GM19467 (cell line): ENCODE results near the gene COL27A1.

ENCODE experiments used
- ATAC-seq: cut with Tn5 transposase; IDR thresholded peaks from one replicate; pipeline ENCODE4 v1.9.1; 2021; ENCODE audit warnings: mild to moderate bottlenecking, moderate library complexity; ENCODE audit not compliant: unreplicated experiment

COL27A1 gene

DNA sequence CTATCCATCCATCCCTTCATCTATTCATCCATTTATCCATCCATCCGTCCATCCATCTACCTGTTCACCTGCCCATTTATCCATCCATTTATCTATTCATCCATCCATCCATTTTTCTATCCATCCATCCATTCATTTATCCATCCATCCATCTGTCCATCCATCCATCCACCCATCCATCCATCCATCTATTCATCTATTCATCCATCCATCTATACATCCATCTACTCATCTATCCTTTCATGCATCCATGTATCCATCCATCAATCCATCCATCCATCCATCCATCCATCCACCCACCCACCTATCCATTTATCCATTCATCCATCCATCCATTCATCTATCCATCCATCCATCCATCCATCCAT is 10.8 kb downstream of the COL27A1 start:
- no peak for ATAC-seq

DNA sequence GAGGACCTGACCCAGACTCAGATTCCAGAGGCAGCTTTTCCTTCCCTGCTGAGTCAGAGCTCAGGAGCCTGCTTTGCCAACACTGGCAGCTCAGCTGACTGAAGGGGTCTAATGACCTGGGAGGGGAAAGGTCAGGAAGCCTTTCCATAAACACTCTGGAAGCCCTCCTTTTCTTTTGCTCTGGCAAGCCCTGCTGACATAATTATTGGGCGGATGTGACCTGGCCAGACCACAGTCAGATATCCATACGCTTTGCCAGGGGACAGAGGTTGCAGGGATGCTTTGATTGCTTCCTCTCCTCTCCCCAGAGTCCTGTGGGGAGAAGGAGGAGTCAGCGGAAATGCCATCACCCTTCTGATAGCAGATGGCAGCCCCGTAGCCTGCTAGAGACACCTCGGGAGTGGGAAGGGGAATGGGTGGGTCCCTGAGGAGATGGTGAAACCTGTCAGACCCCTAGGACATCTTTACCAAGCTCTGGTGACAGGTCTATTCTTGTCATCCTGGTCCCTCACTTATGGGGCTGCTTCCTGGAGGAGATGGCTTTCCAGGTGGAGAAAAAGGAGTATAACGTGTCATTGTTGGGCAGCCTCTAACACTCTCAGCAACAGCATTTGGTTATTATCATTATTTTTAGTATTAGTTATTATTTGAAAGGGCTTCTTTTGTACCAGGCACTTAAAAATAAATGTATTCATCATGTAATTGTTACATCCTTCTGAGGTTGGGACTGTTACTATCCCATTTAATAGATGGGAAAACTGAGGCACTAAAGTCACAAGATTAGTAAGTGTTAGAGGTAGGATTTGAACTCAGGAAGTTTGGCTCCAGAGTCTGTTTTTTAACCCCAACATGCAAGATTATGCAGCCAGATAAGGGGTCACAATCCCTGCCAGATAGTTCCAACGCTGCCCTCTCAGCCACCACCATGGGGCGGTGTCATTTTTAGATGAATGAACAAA is 11.6 kb downstream of the COL27A1 start:
- ATAC-seq: no peak

DNA sequence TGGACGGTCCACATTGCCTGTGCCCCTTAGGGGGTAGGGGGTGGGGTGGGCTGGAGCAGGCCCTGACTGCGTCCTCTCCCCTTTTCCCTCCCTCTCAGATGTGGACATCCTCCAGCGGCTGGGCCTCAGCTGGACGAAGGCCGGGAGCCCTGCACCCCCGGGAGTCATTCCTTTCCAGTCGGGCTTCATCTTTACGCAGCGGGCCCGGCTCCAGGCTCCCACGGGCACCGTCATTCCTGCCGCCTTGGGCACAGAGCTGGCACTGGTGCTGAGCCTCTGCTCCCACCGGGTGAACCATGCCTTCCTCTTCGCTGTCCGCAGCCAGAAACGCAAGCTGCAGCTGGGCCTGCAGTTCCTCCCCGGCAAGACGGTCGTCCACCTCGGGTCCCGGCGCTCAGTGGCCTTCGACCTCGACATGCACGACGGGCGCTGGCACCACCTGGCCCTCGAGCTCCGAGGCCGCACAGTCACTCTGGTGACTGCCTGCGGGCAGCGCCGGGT is 12.3 kb downstream of the COL27A1 start:
- no peak for ATAC-seq

DNA sequence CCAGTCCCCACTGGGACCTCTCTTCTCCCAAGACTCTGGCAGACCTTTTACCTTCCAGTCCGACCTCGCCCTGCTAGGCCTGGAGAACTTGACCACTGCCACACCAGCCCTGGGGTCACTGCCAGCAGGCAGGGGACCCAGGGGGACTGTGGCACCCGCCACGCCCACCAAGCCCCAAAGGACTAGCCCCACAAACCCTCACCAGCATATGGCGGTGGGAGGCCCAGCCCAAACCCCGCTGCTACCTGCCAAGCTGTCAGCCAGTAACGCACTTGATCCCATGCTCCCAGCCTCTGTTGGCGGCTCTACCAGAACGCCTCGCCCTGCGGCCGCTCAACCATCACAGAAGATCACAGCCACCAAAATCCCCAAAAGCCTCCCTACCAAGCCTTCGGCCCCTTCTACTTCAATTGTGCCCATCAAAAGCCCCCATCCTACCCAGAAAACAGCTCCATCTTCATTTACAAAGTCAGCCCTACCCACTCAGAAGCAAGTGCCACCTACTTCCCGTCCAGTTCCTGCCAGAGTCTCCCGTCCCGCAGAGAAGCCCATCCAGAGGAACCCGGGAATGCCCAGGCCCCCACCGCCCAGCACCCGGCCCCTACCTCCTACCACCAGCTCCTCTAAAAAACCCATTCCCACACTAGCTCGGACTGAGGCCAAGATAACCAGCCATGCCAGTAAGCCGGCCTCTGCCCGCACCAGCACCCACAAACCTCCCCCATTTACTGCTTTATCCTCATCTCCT is 13.1 kb downstream of the COL27A1 start:
- ATAC-seq: no peak

DNA sequence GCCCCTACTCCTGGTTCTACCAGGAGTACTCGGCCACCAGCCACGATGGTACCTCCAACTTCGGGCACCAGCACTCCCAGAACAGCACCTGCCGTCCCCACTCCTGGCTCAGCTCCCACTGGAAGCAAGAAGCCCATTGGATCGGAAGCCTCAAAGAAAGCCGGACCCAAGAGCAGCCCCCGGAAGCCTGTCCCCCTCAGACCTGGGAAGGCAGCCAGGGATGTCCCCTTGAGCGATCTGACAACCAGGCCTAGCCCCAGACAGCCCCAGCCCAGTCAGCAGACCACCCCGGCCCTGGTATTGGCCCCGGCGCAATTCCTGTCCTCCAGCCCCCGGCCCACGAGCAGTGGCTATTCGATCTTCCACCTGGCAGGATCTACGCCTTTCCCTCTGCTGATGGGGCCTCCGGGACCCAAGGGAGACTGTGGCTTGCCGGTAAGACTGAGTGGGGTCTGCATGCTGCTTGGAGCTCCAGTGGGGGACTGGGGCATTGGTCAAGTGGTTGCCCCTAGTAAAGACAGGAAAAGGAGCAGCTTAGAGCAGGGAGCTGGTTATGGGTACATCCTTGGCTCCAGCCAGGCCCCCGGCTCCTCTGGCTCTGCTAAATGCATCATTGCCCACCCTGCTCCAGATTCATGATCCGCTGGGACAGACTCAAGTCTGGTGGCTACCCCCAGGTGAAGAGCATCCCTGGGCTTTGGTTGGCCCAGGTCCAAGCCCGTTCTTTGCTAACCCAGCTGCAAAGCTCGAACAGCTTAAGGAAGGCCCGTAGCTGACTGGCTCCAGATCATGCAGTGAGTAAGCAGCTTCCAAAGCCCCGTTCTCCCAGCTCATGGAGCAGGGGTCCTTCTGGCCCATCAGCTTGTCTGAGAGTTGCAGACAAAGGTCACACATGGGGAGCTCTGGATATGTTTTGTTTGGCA is 14.0 kb downstream of the COL27A1 start:
- no peak for ATAC-seq

DNA sequence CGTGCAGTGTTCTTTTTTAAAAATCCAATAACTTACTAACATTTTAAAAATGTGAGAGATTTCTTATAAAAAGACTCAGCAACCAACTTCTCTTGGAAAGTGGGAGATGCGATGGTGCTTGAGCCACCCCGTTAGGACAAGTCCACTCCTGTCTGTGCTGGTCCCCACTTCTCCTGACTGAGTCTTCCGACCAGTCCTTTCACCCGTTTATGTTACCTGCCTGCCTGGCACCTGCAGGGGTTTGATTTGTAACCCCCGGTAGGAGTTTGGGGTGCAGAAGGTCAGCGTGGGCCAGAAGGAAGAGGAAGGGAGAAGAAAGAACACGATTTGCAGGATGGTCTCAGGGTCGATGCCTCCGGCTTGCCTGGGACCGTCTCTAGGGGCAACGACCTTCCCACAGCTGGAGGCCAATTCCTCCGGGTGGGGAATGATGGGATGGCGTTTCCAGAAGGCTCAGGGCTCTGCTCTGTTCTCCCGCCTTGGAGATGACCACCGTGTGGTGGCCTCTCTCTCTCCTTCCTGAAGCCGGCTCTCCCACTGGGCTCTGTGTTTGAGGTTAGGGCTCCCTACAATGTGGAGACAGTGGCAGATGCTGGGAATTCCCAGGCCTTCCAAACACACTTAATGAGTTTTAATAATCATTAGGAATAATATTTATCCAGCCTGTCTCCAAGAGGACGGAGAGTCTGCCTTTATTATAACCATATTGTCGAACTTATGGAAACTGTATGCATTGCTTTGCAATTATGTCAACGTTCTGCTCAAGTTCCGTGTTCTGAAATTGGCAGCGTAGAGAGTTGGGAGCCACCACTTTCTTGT is 14.8 kb downstream of the COL27A1 start:
- no peak for ATAC-seq

DNA sequence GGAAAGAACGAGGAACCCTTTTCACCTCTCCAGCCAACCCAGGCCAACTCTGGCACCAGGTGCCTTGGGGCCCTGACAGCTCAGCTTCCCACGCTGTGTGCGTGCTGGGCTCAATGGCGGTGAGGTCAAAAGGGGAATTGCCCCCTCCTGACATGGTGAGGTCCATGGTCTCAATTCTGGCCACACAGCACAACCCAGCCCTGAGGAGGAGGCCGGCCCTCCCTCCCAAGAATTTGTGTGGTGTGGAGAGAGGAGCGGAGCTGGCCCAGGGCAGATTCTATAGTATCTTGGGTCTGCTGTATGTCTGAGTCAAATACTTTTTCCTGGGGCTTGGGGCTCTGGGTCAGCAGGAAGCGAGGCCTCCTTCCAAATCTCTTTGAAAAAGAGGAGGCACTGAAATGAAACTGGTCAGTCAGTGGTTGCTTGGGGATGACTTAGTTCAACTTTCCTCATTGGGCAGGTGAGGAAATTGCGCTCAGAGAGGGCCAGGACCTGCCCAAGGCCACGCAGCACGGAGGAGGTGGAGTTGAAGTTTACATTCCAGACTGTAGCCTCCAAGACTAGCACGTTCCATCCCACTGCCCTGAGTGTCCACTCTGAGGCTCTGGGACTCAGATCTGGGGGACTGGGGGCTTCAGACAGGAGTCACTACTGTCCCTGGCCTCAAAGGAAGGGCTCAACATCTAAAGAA is 15.6 kb downstream of the COL27A1 start:
- ATAC-seq: no peak

DNA sequence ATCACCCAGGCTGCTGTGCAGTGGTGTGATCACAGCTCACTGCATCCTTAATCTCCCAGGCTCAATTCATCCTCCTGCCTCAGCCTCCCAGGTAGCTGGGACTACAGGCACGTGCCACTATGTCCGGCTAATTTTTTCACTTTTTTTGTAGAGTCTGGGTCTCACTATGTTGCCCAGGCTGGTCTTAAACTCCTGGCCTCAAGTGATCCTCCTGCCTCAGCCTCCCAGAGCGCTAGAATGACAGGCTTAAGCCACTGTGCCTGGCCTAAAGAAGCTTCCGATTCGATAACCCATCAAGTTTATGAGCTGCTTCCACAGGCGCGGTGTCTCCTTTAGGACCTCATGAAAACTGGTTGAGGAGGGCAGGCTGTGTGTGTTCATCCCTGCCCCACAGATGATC is 16.2 kb downstream of the COL27A1 start:
- ATAC-seq: no peak

DNA sequence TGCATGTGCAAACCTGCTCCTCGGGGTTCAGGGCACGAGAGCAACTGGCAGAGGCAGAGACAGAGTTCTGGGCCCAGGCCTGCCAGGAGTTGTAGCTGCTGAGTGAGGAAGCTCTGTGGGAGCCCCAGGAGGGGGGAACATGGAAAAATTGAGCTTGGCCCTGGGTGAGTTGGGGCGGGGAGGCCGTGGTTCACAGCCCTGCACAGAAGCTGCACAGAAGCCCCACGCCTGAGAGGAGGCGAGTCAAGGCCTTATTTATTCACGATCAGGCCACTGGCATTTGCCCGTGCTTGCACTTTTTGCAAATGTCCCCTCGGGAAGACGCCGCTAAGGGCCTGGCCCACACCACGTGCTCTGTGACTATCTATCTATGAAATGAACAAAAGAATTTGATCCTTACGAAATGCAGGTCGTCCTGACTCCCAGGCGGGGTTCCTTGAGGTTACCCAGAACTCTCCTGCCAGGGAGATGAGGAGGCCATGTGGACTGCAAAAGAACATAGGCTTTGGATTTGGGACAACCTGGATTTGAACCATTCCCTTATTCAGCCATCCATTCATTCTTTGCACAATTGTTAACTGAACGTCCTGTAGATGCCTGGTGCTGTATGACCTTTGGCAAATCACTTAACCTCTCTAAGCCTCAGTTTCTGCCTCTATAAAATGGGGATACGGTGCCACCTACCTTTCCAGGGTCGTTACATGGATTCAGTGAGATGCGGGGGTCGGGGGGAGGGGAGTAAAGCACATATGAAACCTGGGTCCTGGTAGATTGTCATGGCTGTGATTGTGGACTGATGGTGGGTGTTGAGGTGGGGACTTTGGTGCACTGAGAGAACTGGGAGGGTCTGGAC is 17.9 kb downstream of the COL27A1 start:
- no peak for ATAC-seq

DNA sequence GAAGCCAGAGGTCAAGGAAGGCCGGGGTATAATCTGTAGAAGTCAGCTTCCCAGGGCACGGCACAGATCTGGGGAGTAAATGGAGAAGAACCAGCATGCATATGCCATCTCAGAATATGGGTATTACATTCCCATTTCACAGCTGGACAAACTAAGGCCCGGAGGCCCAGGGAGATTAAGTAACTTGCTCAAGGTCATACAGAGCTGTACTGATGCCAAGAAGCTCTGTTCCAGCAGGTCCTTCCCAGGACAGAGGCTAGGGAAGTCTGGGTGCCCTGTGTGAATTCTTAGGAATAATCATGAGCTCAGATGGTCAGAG is 19.2 kb downstream of the COL27A1 start:
- no peak for ATAC-seq

DNA sequence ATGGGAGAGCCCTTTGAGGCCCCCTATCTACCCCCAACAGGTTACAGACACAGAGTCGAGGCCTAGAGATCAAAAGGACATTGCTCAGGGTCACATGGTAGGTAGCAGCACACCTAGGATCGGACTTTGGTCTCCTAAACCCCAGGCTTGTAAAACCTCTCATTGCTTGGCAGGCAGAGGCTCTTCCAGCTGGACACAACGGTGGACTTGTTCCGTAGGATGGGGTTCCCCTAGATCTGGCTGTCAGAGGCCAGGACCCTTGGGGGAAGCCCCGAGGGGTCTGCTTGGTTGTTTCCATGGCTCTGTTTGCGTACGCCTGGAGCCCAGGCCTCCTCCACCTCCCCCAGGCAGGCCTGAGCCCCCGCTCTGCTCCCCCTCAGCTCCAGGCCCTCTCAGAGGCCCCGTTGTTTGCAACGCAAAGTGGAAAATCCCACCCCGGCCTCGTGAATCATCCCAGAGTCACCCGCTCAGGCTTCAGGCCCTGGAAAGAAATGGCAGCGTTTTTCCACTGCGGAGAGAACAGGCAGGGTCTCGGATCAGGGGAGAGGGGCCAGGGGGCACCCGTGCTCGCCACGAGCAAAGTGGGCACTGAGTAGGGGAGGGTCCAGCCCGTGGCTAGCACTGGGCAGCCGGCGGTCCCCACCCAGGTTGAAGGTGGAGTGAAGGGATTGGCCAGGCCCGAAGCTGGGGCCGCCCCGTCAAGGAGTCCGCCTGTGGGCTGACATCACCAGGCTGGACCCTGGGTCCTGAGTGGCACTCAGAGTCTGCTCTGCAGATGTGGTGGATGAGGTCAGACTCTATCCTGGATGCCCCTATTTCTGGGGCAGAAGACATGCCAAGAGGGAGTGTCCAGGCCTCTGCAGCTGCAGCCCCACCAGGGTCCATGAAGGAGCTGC is 19.8 kb downstream of the COL27A1 start:
- ATAC-seq: no peak

DNA sequence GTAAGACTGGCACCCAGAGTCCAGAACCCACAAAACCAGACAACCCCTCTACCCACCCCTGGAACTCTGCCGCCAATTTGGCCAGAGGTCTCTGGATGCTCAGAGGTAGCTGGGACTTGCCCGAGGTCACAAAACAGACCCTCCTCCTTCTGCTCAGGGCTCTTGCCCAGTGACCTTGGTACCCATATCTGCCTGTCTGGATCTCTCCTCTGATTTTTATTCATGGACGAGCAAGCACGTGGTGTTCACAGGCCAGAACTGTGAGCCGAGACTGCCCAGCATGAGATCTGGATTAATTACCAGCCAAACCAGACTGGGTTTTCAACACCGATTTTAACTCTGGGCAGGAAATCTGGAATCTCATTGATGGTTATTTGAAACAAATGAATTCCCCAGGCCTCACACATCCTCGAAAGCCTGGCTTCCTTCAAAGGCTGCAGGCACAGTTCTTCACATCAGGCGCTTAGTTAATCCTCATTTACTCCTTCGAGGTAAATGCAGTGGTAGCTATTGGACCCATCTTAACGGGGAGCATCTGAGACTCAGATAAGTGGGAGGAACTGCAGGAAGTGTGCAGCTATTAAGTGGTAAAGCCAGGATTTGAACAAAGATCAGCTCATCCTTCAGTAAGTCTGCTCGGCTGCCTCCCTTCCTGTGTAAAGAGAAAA is 21.4 kb downstream of the COL27A1 start:
- no peak for ATAC-seq

DNA sequence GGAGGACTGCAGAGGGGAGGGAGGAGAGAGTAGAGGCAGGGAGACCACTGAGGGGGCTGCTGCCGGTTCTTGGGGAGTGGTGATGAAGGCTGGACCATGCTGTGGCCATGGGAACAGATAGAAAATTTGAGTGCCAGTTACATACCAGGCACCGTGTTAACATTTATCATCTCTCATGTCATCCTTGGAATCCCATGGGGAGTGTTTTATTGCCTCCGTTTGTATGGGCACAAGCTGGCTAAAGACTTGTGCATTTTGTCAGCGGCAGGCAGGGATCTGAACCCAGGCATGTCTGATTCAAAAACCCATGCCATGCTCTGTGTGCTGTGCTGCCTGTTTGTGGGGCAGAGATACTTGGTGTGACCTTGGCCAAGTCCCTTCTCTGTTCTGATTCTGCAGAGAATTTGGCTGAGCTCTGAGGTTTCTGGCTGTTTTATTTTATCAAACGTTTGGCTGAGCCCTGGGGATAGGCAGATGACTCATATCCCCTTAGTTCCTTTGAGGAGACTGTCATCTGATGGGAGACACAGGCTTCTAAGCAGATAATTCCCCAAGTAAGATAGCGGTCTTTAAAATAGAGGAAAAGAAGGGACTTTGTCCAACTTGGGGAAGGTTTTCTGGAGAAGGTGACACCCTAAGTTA is 22.2 kb downstream of the COL27A1 start:
- ATAC-seq: no peak

DNA sequence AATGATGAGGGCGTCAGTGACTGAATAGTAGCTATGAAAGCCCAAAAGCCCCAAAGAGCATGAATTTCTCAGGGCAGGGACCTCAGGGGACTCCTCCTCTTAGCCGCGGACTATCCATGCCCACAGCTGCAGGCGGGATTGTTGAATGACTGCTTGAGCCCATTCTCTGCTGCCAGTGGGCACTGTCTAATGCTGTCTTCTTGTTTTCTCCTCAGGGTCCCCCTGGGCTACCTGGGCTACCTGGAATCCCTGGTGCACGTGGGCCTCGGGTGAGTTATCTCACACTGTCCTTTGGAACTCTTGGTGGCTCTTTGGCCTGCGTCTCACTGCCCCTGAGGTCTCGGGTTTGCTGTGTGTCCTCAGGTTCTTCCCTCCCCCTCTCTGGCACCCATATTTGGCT is 22.7 kb downstream of the COL27A1 start:
- no peak for ATAC-seq

DNA sequence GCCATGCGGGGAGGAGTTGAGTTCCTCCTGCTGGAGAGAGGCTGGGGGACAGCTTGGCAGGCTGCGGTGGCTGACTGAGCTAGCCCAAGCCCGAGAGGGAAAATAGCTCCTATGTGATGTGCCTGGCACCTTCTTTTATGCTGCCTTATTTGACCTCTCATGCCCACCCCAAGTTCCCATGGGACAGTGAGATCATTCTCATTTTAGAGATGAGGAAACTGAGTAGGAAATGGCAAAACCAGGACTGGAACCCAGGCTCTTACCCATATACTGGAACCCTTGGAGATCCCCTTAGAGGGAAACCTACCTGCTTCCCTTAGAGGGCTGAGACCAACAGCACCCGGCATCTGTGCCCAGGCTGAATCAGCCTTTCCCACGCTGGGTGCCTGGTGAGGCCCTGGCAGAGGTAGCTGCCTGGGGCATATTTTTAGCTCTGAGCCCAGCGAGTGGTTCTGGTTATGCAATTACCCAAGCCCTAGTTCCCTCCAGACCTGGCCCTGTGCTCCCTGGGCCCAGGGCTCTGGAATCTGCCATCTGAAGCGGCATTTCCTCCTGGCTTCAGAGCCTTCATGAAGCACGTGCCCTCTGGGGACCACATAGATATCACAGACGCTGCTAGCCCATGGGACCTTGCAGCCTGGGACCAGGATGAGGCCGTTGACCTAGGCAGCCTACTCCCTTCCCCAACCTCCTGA is 23.6 kb downstream of the COL27A1 start:
- no peak for ATAC-seq

DNA sequence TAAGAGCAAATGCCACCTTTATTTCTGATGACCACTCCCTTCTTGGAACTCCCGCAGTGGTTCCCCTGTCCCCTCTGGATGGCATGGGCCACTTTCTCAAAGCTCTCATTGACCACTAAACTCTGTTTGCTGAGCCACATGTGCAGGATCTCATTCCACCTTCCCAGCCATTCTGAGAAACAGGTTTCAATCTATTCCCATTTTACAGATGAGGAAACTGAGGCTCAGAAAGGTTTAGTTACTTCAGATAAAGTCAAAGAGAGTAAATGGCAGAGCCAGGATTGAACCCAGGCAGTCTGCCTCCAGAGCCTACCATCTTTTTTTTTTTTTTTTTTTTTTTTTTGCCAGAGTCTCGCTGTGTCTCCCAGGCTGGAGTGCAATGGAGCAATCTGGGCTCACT is 24.2 kb downstream of the COL27A1 start:
- no peak for ATAC-seq
